HL-60 (cell line): ENCODE results near the gene KRTAP10-1.
A peak's percentile ranks its signal among the peaks of the same experiment; 100 is the strongest.

Source experiments
- DNase-seq, 2 experiments: peaks; one replicate each; pipeline ENCODE4 v3.0.0-alpha.2; 2010 to 2020; ENCODE audit warnings: low read depth in 1 of 2, low spot score in 1 of 2
- H3K27ac ChIP-seq: fragments of 250-450 bp; sonication (Bioruptor Pico); replicated peaks from 2 replicates; pipeline ENCODE4 v1.5.1; 2020; ENCODE audit warnings: mild to moderate bottlenecking, moderate library complexity
- H3K27me3 ChIP-seq: fragments of 250-450 bp; sonication (Bioruptor Pico); 2 replicates; pipeline ENCODE4 v1.5.1; 2021; ENCODE audit warnings: mild to moderate bottlenecking, moderate library complexity; ENCODE audit not compliant: insufficient read depth, poor library complexity, severe bottlenecking
- H3K4me3 ChIP-seq: replicated peaks from 2 replicates; pipeline ENCODE4 v1.5.1; 2011; ENCODE audit warnings: mild to moderate bottlenecking, control low read depth, low read length; ENCODE audit not compliant: insufficient read depth
- GABPA ChIP-seq: IDR thresholded peaks from 2 replicates; pipeline ENCODE4 v1.6.1; 2012; ENCODE audit warnings: low read depth
- POLR2AphosphoS5 ChIP-seq: IDR thresholded peaks from 2 replicates; pipeline ENCODE4 v1.6.1; 2012; ENCODE audit warnings: low read depth
- REST ChIP-seq: IDR thresholded peaks from 2 replicates; pipeline ENCODE4 v1.6.1; 2012; ENCODE audit warnings: low read depth; ENCODE audit not compliant: insufficient replicate concordance
- SPI1 ChIP-seq: IDR thresholded peaks from 2 replicates; pipeline ENCODE4 v1.6.1; 2012; ENCODE audit warnings: low read depth, mild to moderate bottlenecking, borderline replicate concordance
- TF ChIP-seq, protein P1 (sequence below): IDR thresholded peaks from one replicate; pipeline ENCODE4 v1.5.1; 2011; ENCODE audit warnings: low read length, control low read depth, inconsistent platforms; ENCODE audit not compliant: insufficient read depth

The KRTAP10-1 gene

GRCh38 chr21:44502171-44502958 lies 37.6 kb downstream of the KRTAP10-1 start:
- TF ChIP-seq REST (no peak), SPI1 (no peak), POLR2AphosphoS5 (no peak), GABPA (no peak)
- TF ChIP-seq, protein P1, sequence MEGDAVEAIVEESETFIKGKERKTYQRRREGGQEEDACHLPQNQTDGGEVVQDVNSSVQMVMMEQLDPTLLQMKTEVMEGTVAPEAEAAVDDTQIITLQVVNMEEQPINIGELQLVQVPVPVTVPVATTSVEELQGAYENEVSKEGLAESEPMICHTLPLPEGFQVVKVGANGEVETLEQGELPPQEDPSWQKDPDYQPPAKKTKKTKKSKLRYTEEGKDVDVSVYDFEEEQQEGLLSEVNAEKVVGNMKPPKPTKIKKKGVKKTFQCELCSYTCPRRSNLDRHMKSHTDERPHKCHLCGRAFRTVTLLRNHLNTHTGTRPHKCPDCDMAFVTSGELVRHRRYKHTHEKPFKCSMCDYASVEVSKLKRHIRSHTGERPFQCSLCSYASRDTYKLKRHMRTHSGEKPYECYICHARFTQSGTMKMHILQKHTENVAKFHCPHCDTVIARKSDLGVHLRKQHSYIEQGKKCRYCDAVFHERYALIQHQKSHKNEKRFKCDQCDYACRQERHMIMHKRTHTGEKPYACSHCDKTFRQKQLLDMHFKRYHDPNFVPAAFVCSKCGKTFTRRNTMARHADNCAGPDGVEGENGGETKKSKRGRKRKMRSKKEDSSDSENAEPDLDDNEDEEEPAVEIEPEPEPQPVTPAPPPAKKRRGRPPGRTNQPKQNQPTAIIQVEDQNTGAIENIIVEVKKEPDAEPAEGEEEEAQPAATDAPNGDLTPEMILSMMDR: no peak
- no peak for DNase-seq

GRCh38 chr21:44500111-44500510 lies 39.9 kb downstream of the KRTAP10-1 start:
- TF ChIP-seq GABPA (no peak), REST (no peak), SPI1 (no peak), POLR2AphosphoS5 (no peak)
- TF ChIP-seq, protein P1: no peak
- no peaks in the 10 kb centered on the region for H3K27me3 ChIP-seq
- no peak for DNase-seq
- no peak overlapping the region for H3K4me3 ChIP-seq
- no peak overlapping the region for H3K27ac ChIP-seq

More at GRCh38 chr21:44502171-44502958, 37.6 kb downstream of the KRTAP10-1 start:
- H3K4me3 ChIP-seq: no peak overlapping the region
- H3K27me3 ChIP-seq: no peaks in the 10 kb centered on the region
- no peak overlapping the region for H3K27ac ChIP-seq

DNA sequence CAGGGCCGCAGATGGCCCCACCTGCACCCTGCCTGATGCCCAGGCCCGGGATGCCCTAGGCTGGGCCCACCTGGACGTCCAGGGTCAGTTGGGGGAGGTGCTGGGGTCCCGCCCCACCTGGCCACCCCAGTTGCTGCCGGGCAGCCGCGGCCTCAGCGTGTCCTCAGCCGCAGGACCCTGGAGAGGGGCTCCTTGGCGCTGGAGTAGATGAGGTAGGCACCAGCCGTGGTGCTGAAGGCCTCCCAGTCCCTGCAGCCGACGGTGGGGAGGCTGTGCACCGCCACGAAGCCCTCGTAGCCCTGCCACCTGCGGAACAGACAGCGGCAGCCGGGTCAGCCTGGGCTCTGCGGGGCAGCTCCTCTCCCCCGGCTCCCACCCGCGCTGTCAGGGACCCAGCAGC lies 40.4 kb downstream of the KRTAP10-1 start:
- Histone ChIP-seq H3K27me3 (no peaks in the 10 kb centered on the region), H3K27ac (no peak overlapping the region), H3K4me3 (no peak overlapping the region)
- no peak for TF ChIP-seq SPI1
- peak; percentile 46 for TF ChIP-seq REST
- DNase-seq: no peak
